K562 (cell line): ENCODE results near the gene MTSS2. TPM values are rescaled to one million over a fixed set of nuclear protein-coding genes. Genes with fewer than 3 reads are reported as not detected.

Experiments used
- ARID1B ChIP-seq: fragments of 450-650 bp; IDR thresholded peaks from 2 replicates; pipeline ENCODE4 v1.6.1; 2016; ENCODE audit warnings: antibody characterized with exemption, mild to moderate bottlenecking, inconsistent platforms
- EP300 ChIP-seq: IDR thresholded peaks from 2 replicates; pipeline ENCODE4 v1.6.1; 2012; ENCODE audit warnings: low read length, improper control_type of control experiment
- GATAD2A ChIP-seq: fragments of 450-650 bp; IDR thresholded peaks from 2 replicates; pipeline ENCODE4 v1.6.1; 2017
- MAFF ChIP-seq: IDR thresholded peaks from 2 replicates; pipeline ENCODE4 v1.6.1; 2012; ENCODE audit warnings: low read length, improper control_type of control experiment
- MEF2A ChIP-seq: IDR thresholded peaks from 2 replicates; pipeline ENCODE4 v1.6.1; 2011; ENCODE audit warnings: low read depth, mild to moderate bottlenecking, low read length, moderate library complexity; ENCODE audit not compliant: control insufficient read depth
- MTA3 ChIP-seq: fragments of 450-650 bp; formaldehyde crosslinking; IDR thresholded peaks from 2 replicates; pipeline ENCODE4 v1.6.1; 2017; ENCODE audit warnings: mild to moderate bottlenecking, borderline replicate concordance
- NFE2 ChIP-seq: IDR thresholded peaks from 2 replicates; pipeline ENCODE4 v1.6.1; 2014; ENCODE audit warnings: antibody characterized with exemption, low read depth
- NFYB ChIP-seq: IDR thresholded peaks from 2 replicates; pipeline ENCODE4 v1.6.1; 2011; ENCODE audit warnings: mild to moderate bottlenecking, moderate library complexity; ENCODE audit not compliant: insufficient read length; ENCODE audit errors: extremely low read depth
- PTBP1 ChIP-seq: fragments of 200-400 bp; formaldehyde crosslinking; IDR thresholded peaks from 2 replicates; pipeline ENCODE4 v1.6.1; 2017; ENCODE audit warnings: low read depth, low read length
- TCF7 ChIP-seq: sonication (generic); IDR thresholded peaks from 2 replicates; pipeline ENCODE4 v1.6.1; 2016; ENCODE audit warnings: antibody characterized with exemption, borderline replicate concordance
- TRIM28 ChIP-seq: fragments of 450-650 bp; IDR thresholded peaks from 2 replicates; pipeline ENCODE4 v1.6.1; 2017
- polyA plus RNA-seq, 8 experiments: library from polyadenylated mRNA; depleted of rRNA in 4 of 8; stranded (reverse) in 5 of 8; unstranded in 3 of 8; fragments of >200 nt; fragmentation: Nextera tagmentation in 2 of 8; fragmentation: Illumina TruSeq in 1 of 8; extraction: Ambion mirVana in 2 of 8; extraction: Trizol in 1 of 8; gene quantifications; 2 replicates each; pipeline versions ENCODE4 v1.2.1 to v1.2.3, GENCODE V29; 2011 to 2014; ENCODE audit warnings: inconsistent platforms in 1 of 8, missing spikeins in 1 of 8
- total RNA-seq, 7 experiments: library from RNA; depleted of rRNA in 6 of 7; stranded (reverse); fragments of >200 nt in 6 of 7; fragmentation: Illumina TruSeq in 2 of 7; extraction: Trizol in 2 of 7; gene quantifications; 2 replicates each; pipeline versions ENCODE4 v1.2.1 to v1.2.3, GENCODE V29; 2011 to 2021; ENCODE audit warnings: low replicate concordance in 1 of 7
- TF ChIP-seq, protein P1 (sequence below), 2 experiments: fragments of 450-650 bp; conservative IDR thresholded peaks; 2 replicates each; pipeline ENCODE4 v1.6.1; 2017; ENCODE audit warnings: mild to moderate bottlenecking in 2 of 2, moderate library complexity in 2 of 2
- TF ChIP-seq, protein P2 (sequence below): fragments of 450-650 bp; IDR thresholded peaks from 2 replicates; pipeline ENCODE4 v1.6.1; 2016; ENCODE audit warnings: mild to moderate bottlenecking, moderate library complexity
- TF ChIP-seq, protein P3 (sequence below): fragments of 450-650 bp; IDR thresholded peaks from 2 replicates; pipeline ENCODE4 v1.6.1; 2016

Gene MTSS2
- total and polyA plus RNA-seq, 9 of the 15 experiments (the other 6 are each of a cell fraction or from before 2014, with no cell fraction given): 0.11 to 60.3 (median 16.9) TPM

- TF ChIP-seq, protein P1, sequence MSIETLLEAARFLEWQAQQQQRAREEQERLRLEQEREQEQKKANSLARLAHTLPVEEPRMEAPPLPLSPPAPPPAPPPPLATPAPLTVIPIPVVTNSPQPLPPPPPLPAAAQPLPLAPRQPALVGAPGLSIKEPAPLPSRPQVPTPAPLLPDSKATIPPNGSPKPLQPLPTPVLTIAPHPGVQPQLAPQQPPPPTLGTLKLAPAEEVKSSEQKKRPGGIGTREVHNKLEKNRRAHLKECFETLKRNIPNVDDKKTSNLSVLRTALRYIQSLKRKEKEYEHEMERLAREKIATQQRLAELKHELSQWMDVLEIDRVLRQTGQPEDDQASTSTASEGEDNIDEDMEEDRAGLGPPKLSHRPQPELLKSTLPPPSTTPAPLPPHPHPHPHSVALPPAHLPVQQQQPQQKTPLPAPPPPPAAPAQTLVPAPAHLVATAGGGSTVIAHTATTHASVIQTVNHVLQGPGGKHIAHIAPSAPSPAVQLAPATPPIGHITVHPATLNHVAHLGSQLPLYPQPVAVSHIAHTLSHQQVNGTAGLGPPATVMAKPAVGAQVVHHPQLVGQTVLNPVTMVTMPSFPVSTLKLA (conservative IDR thresholded peaks at IDR 0.05): peak; percentile 40 to 54; a peak in 3 of 4 replicates
- no peak for TF ChIP-seq NFE2
- no peak for TF ChIP-seq NFYB
- peak; percentile 62 for TF ChIP-seq ARID1B
- TF ChIP-seq, protein P2, sequence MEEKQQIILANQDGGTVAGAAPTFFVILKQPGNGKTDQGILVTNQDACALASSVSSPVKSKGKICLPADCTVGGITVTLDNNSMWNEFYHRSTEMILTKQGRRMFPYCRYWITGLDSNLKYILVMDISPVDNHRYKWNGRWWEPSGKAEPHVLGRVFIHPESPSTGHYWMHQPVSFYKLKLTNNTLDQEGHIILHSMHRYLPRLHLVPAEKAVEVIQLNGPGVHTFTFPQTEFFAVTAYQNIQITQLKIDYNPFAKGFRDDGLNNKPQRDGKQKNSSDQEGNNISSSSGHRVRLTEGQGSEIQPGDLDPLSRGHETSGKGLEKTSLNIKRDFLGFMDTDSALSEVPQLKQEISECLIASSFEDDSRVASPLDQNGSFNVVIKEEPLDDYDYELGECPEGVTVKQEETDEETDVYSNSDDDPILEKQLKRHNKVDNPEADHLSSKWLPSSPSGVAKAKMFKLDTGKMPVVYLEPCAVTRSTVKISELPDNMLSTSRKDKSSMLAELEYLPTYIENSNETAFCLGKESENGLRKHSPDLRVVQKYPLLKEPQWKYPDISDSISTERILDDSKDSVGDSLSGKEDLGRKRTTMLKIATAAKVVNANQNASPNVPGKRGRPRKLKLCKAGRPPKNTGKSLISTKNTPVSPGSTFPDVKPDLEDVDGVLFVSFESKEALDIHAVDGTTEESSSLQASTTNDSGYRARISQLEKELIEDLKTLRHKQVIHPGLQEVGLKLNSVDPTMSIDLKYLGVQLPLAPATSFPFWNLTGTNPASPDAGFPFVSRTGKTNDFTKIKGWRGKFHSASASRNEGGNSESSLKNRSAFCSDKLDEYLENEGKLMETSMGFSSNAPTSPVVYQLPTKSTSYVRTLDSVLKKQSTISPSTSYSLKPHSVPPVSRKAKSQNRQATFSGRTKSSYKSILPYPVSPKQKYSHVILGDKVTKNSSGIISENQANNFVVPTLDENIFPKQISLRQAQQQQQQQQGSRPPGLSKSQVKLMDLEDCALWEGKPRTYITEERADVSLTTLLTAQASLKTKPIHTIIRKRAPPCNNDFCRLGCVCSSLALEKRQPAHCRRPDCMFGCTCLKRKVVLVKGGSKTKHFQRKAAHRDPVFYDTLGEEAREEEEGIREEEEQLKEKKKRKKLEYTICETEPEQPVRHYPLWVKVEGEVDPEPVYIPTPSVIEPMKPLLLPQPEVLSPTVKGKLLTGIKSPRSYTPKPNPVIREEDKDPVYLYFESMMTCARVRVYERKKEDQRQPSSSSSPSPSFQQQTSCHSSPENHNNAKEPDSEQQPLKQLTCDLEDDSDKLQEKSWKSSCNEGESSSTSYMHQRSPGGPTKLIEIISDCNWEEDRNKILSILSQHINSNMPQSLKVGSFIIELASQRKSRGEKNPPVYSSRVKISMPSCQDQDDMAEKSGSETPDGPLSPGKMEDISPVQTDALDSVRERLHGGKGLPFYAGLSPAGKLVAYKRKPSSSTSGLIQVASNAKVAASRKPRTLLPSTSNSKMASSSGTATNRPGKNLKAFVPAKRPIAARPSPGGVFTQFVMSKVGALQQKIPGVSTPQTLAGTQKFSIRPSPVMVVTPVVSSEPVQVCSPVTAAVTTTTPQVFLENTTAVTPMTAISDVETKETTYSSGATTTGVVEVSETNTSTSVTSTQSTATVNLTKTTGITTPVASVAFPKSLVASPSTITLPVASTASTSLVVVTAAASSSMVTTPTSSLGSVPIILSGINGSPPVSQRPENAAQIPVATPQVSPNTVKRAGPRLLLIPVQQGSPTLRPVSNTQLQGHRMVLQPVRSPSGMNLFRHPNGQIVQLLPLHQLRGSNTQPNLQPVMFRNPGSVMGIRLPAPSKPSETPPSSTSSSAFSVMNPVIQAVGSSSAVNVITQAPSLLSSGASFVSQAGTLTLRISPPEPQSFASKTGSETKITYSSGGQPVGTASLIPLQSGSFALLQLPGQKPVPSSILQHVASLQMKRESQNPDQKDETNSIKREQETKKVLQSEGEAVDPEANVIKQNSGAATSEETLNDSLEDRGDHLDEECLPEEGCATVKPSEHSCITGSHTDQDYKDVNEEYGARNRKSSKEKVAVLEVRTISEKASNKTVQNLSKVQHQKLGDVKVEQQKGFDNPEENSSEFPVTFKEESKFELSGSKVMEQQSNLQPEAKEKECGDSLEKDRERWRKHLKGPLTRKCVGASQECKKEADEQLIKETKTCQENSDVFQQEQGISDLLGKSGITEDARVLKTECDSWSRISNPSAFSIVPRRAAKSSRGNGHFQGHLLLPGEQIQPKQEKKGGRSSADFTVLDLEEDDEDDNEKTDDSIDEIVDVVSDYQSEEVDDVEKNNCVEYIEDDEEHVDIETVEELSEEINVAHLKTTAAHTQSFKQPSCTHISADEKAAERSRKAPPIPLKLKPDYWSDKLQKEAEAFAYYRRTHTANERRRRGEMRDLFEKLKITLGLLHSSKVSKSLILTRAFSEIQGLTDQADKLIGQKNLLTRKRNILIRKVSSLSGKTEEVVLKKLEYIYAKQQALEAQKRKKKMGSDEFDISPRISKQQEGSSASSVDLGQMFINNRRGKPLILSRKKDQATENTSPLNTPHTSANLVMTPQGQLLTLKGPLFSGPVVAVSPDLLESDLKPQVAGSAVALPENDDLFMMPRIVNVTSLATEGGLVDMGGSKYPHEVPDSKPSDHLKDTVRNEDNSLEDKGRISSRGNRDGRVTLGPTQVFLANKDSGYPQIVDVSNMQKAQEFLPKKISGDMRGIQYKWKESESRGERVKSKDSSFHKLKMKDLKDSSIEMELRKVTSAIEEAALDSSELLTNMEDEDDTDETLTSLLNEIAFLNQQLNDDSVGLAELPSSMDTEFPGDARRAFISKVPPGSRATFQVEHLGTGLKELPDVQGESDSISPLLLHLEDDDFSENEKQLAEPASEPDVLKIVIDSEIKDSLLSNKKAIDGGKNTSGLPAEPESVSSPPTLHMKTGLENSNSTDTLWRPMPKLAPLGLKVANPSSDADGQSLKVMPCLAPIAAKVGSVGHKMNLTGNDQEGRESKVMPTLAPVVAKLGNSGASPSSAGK: no peak
- TF ChIP-seq TCF7: no peak
- TF ChIP-seq PTBP1: no peak
- TF ChIP-seq, protein P3, sequence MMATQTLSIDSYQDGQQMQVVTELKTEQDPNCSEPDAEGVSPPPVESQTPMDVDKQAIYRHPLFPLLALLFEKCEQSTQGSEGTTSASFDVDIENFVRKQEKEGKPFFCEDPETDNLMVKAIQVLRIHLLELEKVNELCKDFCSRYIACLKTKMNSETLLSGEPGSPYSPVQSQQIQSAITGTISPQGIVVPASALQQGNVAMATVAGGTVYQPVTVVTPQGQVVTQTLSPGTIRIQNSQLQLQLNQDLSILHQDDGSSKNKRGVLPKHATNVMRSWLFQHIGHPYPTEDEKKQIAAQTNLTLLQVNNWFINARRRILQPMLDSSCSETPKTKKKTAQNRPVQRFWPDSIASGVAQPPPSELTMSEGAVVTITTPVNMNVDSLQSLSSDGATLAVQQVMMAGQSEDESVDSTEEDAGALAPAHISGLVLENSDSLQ: peak; percentile 51; the same call in 1 of the 2 replicates
- no peak for TF ChIP-seq MEF2A
- 0 out of 2 replicates have a peak, but pooled peaks have one; percentile 2 for TF ChIP-seq MAFF
- TF ChIP-seq EP300: peak; percentile 36
- no peak for TF ChIP-seq GATAD2A
- TF ChIP-seq MTA3: peak; percentile 10
- no peak for TF ChIP-seq TRIM28
Observed at GRCh38 chr16:70653809-70654771, 31.8 kb downstream of the MTSS2 start (continued).
